WTC11 (cell line): ENCODE measurements around the gene CPSF3. TPM values are rescaled to one million over a fixed set of nuclear protein-coding genes. Genes with fewer than 3 reads are reported as not detected.

Experiments used
- ATAC-seq: fragments of 200-7000 bp; cut with Tn5 transposase; 2 replicates; pipeline ENCODE4 v1.10.0; 2021; ENCODE audit warnings: mild to moderate bottlenecking, moderate library complexity
- CTCF ChIA-PET: fragments of 300-600 bp; sonication (Branson Sonifier 250); formaldehyde crosslinking; loops from one replicate; lab custom pipeline; 2021; ENCODE audit warnings: antibody characterized with exemption; lab: Charles Lee
- POLR2A ChIA-PET: fragments of 350-600 bp; sonication (Branson Sonifier 250); formaldehyde crosslinking; loops from one replicate; lab custom pipeline; 2021; ENCODE audit warnings: antibody characterized with exemption; lab: Charles Lee
- DNase-seq: peaks from one replicate; pipeline ENCODE4 v3.0.0; 2021; ENCODE audit warnings: low spot score
- H3K27ac Mint-ChIP-seq: 2 replicates; pipeline ENCODE4 v1.8.0; 2021; ENCODE audit warnings: mixed read lengths
- H3K27me3 Mint-ChIP-seq: 2 replicates; pipeline ENCODE4 v1.8.0; 2021; ENCODE audit warnings: low read depth, mild to moderate bottlenecking, moderate library complexity, mixed read lengths
- H3K36me3 Mint-ChIP-seq: 2 replicates; pipeline ENCODE4 v1.8.0; 2021; ENCODE audit warnings: mixed read lengths
- H3K4me1 Mint-ChIP-seq: 2 replicates; pipeline ENCODE4 v1.8.0; 2022; ENCODE audit warnings: mixed read lengths
- H3K4me3 Mint-ChIP-seq: 2 replicates; pipeline ENCODE4 v1.8.0; 2021; ENCODE audit warnings: mild to moderate bottlenecking, moderate library complexity, mixed read lengths
- H3K9me3 Mint-ChIP-seq: 2 replicates; pipeline ENCODE4 v1.8.0; 2021; ENCODE audit warnings: mixed read lengths
- CREB1 ChIP-seq: sonication (generic); formaldehyde crosslinking; IDR thresholded peaks from 2 replicates; pipeline ENCODE4 v1.8.0; 2023; ENCODE audit warnings: mild to moderate bottlenecking, missing genetic modification reagents
- CREM ChIP-seq: sonication (generic); formaldehyde crosslinking; IDR thresholded peaks from 2 replicates; pipeline ENCODE4 v1.8.1; 2022; ENCODE audit warnings: mild to moderate bottlenecking, missing genetic modification reagents, moderate library complexity
- ESRRA ChIP-seq: sonication (generic); formaldehyde crosslinking; IDR thresholded peaks from 2 replicates; pipeline ENCODE4 v1.8.1; 2022; ENCODE audit warnings: mild to moderate bottlenecking, missing genetic modification reagents, borderline replicate concordance
- HMGA2 ChIP-seq: fragments of 250-450 bp; sonication (Bioruptor Pico); IDR thresholded peaks from 2 replicates; pipeline ENCODE4 v1.4.0; 2021; ENCODE audit warnings: mild to moderate bottlenecking, moderate library complexity
- MLX ChIP-seq: sonication (generic); formaldehyde crosslinking; IDR thresholded peaks from 2 replicates; pipeline ENCODE4 v1.8.1; 2023; ENCODE audit warnings: mild to moderate bottlenecking, missing genetic modification reagents, moderate library complexity
- MXD4 ChIP-seq: fragments of 250-450 bp; sonication (Bioruptor Pico); IDR thresholded peaks from 2 replicates; pipeline ENCODE4 v1.8.0; 2021; ENCODE audit warnings: mild to moderate bottlenecking, moderate library complexity, borderline replicate concordance
- NFE2L1 ChIP-seq: sonication (generic); formaldehyde crosslinking; IDR thresholded peaks from 2 replicates; pipeline ENCODE4 v1.8.1; 2023; ENCODE audit warnings: missing genetic modification reagents
- NR2C2 ChIP-seq: sonication (generic); formaldehyde crosslinking; IDR thresholded peaks from 2 replicates; pipeline ENCODE4 v1.8.0; 2022; ENCODE audit warnings: mild to moderate bottlenecking, missing genetic modification reagents
- SMAD4 ChIP-seq: sonication (generic); formaldehyde crosslinking; IDR thresholded peaks from 2 replicates; pipeline ENCODE4 v1.8.0; 2022; ENCODE audit warnings: mild to moderate bottlenecking, missing genetic modification reagents
- ZNF232 ChIP-seq: sonication (generic); formaldehyde crosslinking; IDR thresholded peaks from 2 replicates; pipeline ENCODE4 v1.8.0; 2022; ENCODE audit warnings: mild to moderate bottlenecking, missing genetic modification reagents
- ZNF317 ChIP-seq: sonication (generic); formaldehyde crosslinking; IDR thresholded peaks from 2 replicates; pipeline ENCODE4 v1.8.1; 2023; ENCODE audit warnings: low read depth, mild to moderate bottlenecking, moderate library complexity, missing genetic modification reagents, borderline replicate concordance
- ZNF532 ChIP-seq: fragments of 250-450 bp; sonication (Bioruptor Pico); IDR thresholded peaks from 2 replicates; pipeline ENCODE4 v1.9.0; 2021; ENCODE audit warnings: mild to moderate bottlenecking, borderline replicate concordance
- total RNA-seq: library from RNA; stranded (reverse); gene quantifications from 3 replicates; pipeline ENCODE4 v1.2.3, GENCODE V29; 2021
- TF ChIP-seq, protein P1 (sequence below): sonication (generic); formaldehyde crosslinking; IDR thresholded peaks from 2 replicates; pipeline ENCODE4 v1.8.1; 2022; ENCODE audit warnings: mild to moderate bottlenecking, moderate library complexity, missing genetic modification reagents
- TF ChIP-seq, protein P2 (sequence below): sonication (generic); formaldehyde crosslinking; IDR thresholded peaks from 2 replicates; pipeline ENCODE4 v1.8.0; 2023; ENCODE audit warnings: mild to moderate bottlenecking, missing genetic modification reagents
- TF ChIP-seq, protein P3 (sequence below): sonication (generic); formaldehyde crosslinking; IDR thresholded peaks from 2 replicates; pipeline ENCODE4 v1.8.1; 2022; ENCODE audit warnings: missing genetic modification reagents, borderline replicate concordance
- TF ChIP-seq, protein P4 (sequence below): sonication (generic); formaldehyde crosslinking; IDR thresholded peaks from 2 replicates; pipeline ENCODE4 v1.8.1; 2023; ENCODE audit warnings: mild to moderate bottlenecking, moderate library complexity, missing genetic modification reagents
- TF ChIP-seq, protein P5 (sequence below): sonication (generic); formaldehyde crosslinking; IDR thresholded peaks from 2 replicates; pipeline ENCODE4 v1.8.0; 2022; ENCODE audit warnings: mild to moderate bottlenecking, missing genetic modification reagents
- TF ChIP-seq, protein P6 (sequence below): fragments of 250-450 bp; sonication (Bioruptor Pico); IDR thresholded peaks from 2 replicates; pipeline ENCODE4 v1.8.0; 2021; ENCODE audit warnings: mild to moderate bottlenecking

Gene CPSF3
- total RNA-seq, 1 experiment from 2014 or later, result 88.4 TPM

DNA sequence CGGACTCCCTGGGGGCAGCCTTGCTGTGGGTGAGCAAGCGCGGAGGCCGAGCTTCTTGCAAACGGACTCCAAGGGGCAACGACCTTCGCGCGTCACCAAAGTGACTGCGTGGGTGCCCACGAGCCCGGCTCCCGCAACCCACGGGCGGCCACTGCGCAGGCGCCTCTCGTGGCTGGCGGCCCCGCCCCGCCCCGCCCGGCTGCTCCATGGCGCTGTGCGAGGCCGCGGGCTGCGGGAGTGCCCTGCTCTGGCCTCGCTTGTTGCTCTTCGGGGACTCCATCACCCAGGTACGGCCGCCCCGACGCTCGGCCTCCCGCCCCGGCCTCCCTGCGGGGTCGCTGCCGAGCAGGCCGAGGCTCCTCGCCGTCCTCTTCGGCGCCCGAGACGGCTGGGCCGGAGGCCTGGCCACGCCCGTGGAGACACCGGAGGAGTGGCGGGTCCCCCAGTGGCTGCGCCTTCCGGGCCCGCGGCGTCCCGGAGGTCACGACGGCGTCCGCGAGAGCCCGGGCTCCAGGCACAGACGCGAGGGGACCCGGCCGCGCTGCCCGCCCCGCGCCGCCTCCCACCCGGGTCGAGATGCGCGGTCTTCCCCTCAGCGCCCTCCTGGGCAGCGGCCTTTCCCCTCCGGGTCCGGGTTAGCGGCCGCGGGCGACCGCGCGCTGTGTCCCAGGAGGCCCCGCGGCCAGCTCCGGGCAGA, 51.1 kb downstream of the CPSF3 start, which contains the start of gene IAH1 (continued):
- TF ChIP-seq, protein P1, sequence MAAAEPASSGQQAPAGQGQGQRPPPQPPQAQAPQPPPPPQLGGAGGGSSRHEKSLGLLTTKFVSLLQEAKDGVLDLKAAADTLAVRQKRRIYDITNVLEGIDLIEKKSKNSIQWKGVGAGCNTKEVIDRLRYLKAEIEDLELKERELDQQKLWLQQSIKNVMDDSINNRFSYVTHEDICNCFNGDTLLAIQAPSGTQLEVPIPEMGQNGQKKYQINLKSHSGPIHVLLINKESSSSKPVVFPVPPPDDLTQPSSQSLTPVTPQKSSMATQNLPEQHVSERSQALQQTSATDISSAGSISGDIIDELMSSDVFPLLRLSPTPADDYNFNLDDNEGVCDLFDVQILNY (CRISPR knock-in tag), result peak; percentile 53; the same call in 1 of the 2 replicates
- TF ChIP-seq CREB1 (CRISPR knock-in tag) (no peak), MXD4 (CRISPR knock-in tag) (no peak), CREM (CRISPR knock-in tag) (peak; percentile 43; the same call in 1 of the 2 replicates), NFE2L1 (CRISPR knock-in tag) (no peak)
- TF ChIP-seq, protein P2, sequence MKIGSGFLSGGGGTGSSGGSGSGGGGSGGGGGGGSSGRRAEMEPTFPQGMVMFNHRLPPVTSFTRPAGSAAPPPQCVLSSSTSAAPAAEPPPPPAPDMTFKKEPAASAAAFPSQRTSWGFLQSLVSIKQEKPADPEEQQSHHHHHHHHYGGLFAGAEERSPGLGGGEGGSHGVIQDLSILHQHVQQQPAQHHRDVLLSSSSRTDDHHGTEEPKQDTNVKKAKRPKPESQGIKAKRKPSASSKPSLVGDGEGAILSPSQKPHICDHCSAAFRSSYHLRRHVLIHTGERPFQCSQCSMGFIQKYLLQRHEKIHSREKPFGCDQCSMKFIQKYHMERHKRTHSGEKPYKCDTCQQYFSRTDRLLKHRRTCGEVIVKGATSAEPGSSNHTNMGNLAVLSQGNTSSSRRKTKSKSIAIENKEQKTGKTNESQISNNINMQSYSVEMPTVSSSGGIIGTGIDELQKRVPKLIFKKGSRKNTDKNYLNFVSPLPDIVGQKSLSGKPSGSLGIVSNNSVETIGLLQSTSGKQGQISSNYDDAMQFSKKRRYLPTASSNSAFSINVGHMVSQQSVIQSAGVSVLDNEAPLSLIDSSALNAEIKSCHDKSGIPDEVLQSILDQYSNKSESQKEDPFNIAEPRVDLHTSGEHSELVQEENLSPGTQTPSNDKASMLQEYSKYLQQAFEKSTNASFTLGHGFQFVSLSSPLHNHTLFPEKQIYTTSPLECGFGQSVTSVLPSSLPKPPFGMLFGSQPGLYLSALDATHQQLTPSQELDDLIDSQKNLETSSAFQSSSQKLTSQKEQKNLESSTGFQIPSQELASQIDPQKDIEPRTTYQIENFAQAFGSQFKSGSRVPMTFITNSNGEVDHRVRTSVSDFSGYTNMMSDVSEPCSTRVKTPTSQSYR (CRISPR knock-in tag), result no peak
- TF ChIP-seq, protein P3, sequence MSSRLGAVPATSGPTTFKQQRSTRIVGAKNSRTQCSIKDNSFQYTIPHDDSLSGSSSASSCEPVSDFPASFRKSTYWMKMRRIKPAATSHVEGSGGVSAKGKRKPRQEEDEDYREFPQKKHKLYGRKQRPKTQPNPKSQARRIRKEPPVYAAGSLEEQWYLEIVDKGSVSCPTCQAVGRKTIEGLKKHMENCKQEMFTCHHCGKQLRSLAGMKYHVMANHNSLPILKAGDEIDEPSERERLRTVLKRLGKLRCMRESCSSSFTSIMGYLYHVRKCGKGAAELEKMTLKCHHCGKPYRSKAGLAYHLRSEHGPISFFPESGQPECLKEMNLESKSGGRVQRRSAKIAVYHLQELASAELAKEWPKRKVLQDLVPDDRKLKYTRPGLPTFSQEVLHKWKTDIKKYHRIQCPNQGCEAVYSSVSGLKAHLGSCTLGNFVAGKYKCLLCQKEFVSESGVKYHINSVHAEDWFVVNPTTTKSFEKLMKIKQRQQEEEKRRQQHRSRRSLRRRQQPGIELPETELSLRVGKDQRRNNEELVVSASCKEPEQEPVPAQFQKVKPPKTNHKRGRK, result no peak
- TF ChIP-seq, protein P4, sequence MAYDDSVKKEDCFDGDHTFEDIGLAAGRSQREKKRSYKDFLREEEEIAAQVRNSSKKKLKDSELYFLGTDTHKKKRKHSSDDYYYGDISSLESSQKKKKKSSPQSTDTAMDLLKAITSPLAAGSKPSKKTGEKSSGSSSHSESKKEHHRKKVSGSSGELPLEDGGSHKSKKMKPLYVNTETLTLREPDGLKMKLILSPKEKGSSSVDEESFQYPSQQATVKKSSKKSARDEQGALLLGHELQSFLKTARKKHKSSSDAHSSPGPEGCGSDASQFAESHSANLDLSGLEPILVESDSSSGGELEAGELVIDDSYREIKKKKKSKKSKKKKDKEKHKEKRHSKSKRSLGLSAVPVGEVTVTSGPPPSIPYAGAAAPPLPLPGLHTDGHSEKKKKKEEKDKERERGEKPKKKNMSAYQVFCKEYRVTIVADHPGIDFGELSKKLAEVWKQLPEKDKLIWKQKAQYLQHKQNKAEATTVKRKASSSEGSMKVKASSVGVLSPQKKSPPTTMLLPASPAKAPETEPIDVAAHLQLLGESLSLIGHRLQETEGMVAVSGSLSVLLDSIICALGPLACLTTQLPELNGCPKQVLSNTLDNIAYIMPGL (CRISPR knock-in tag), result peak; percentile 93
- TF ChIP-seq, protein P5, sequence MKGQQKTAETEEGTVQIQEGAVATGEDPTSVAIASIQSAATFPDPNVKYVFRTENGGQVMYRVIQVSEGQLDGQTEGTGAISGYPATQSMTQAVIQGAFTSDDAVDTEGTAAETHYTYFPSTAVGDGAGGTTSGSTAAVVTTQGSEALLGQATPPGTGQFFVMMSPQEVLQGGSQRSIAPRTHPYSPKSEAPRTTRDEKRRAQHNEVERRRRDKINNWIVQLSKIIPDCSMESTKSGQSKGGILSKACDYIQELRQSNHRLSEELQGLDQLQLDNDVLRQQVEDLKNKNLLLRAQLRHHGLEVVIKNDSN (CRISPR knock-in tag), result no peak
- TF ChIP-seq, all 79 proteins: peak for 13

GRCh38 chr2:9477914-9478313, 54.5 kb downstream of the CPSF3 start:
- peaks cover 15% of the 10 kb centered on the region for H3K36me3 Mint-ChIP-seq
- H3K27me3 Mint-ChIP-seq, result peaks cover 11% of the 10 kb centered on the region
- TF ChIP-seq, protein P6, sequence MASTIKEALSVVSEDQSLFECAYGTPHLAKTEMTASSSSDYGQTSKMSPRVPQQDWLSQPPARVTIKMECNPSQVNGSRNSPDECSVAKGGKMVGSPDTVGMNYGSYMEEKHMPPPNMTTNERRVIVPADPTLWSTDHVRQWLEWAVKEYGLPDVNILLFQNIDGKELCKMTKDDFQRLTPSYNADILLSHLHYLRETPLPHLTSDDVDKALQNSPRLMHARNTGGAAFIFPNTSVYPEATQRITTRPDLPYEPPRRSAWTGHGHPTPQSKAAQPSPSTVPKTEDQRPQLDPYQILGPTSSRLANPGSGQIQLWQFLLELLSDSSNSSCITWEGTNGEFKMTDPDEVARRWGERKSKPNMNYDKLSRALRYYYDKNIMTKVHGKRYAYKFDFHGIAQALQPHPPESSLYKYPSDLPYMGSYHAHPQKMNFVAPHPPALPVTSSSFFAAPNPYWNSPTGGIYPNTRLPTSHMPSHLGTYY, result no peak
- TF ChIP-seq NFE2L1 (CRISPR knock-in tag) (no peak), HMGA2 (CRISPR knock-in tag) (no peak), MLX (CRISPR knock-in tag) (no peak), ESRRA (CRISPR knock-in tag) (no peak), SMAD4 (CRISPR knock-in tag) (no peak), ZNF232 (CRISPR knock-in tag) (no peak), NR2C2 (CRISPR knock-in tag) (no peak), ZNF532 (CRISPR knock-in tag) (no peak), ZNF317 (CRISPR knock-in tag) (no peak)
- TF ChIP-seq, all 79 proteins: peak for 0
- DNase-seq, result no peak
- Mint-ChIP-seq H3K27ac (no peak overlapping the region), H3K9me3 (peaks cover 10% of the 10 kb centered on the region), H3K4me3 (no peak overlapping the region), H3K4me1 (peaks cover 17% of the 10 kb centered on the region)
- ChIA-PET POLR2A (no interaction called here), CTCF (no interaction called here)
- no peak for ATAC-seq
